ENCODE data around the gene VPS51. TPM values are rescaled to one million over a fixed set of nuclear protein-coding genes. Genes with fewer than 3 reads are reported as not detected.

VPS51 gene
- total and polyA plus RNA-seq, 2 of the 13 experiments (the other 11 are each of a cell fraction or from before 2014, with no cell fraction given) = 76.3 to 90.6 TPM

- TF ChIP-seq HNF1B (CRISPR knock-in tag; IDR thresholded peaks at IDR 0.05) = 0 out of 2 replicates have a peak, but pooled peaks have one; percentile 48
- TF ChIP-seq ZFY (CRISPR knock-in tag; IDR thresholded peaks at IDR 0.05) = peak; percentile 45; the same call in 1 of the 2 replicates
- TF ChIP-seq XRCC5 (optimal IDR thresholded peaks at IDR 0.05; ENCODE audit: low read length) = peak; percentile 62
These were observed 17.9 kb upstream of the VPS51 start (continued) for GRCh38 chr11:65078151-65078550.

- no peak for DNase-seq (ENCODE audit: low spot score)
- no peaks in the 10 kb centered on the region for H4K20me1 ChIP-seq (ENCODE audit: insufficient read depth, low read length)
- intact Hi-C loops (cut with micrococcal nuclease; ENCODE audit: unreplicated experiment) = loop anchor here (2.0 to 5.0 kb wide), 2 partner anchors 52 to 64 kb away; partner anchors contain the start of genes ARL2 and SNX15
- no peaks in the 10 kb centered on the region for H3K9me3 ChIP-seq (ENCODE audit: low read length)
- peaks cover 36% of the 10 kb centered on the region for H3K4me1 ChIP-seq (ENCODE audit: insufficient read depth, low read length)
- no TSS peak for BruUV-seq (replicated peaks)
- H3K4me3 ChIP-seq (replicated peaks in 1 of 3; ENCODE audit: insufficient read depth in 1 of 3, low read depth in 2 of 3, low read length in 3 of 3) = no peak overlapping the region
- no peak overlapping the region for H2AFZ ChIP-seq (ENCODE audit: low read length)
- in situ Hi-C loops (cut with HindIII; ENCODE audit: extremely low pct_ligation_motif_present, low pct_unique_long_range_greater_than_20kb) = no loop called here
- H3K9ac ChIP-seq (ENCODE audit: insufficient read depth, low read depth, low read length) = no peak overlapping the region
- 98% methylated on average over 6 of the region's 9 CpGs for WGBS (ENCODE audit: low lambda C conversion rate)
- H3K27me3 ChIP-seq (ENCODE audit: control insufficient read depth in 1 of 2, insufficient read depth in 2 of 2, low read length in 2 of 2) = no peaks in the 10 kb centered on the region; a peak in 1 of 5 replicates
- POLR2A ChIA-PET = no interaction called here
- ATAC-seq = no peak
- peaks cover 11 to 27% of the 10 kb centered on the region in 2 experiments for H3K36me3 ChIP-seq (replicated peaks in 1 of 2; ENCODE audit: control insufficient read depth in 1 of 2, insufficient read depth in 2 of 2, low read length in 2 of 2)
- CTCF ChIA-PET (ENCODE audit: low intra/inter-chr PET ratio, low total read pairs) = interaction anchor here (0.8 to 2.3 kb wide), 2 partner anchors 50 to 65 kb away, joined by 6 to 17 read pairs; partner anchors contain the start of genes ARL2 and SNX15
- no peak for FAIRE-seq
- no peak overlapping the region for H3K4me2 ChIP-seq (ENCODE audit: low read depth, low read length)
- peaks cover 28% of the 10 kb centered on the region for H3K79me2 ChIP-seq (ENCODE audit: insufficient read depth, low read length)
- H3K27ac ChIP-seq (ENCODE audit: extremely low read length, insufficient read depth, low read length) = peak overlapping the region; percentile 27
- no peak for TF ChIP-seq AHDC1 (CRISPR knock-in tag; IDR thresholded peaks at IDR 0.05; ENCODE audit: borderline replicate concordance)
- no peak for TF ChIP-seq ZFP62 (CRISPR knock-in tag; IDR thresholded peaks at IDR 0.05)
- no peak for TF ChIP-seq USF2 (IDR thresholded peaks at IDR 0.05; ENCODE audit: low read depth, low read length)
- no peak for TF ChIP-seq USF2 (CRISPR knock-in tag; IDR thresholded peaks at IDR 0.05; ENCODE audit: borderline replicate concordance)
- TF ChIP-seq POLR2AphosphoS2 (IDR thresholded peaks at IDR 0.05; ENCODE audit: low read depth, low read length) = no peak
- no peak for TF ChIP-seq MXI1 (IDR thresholded peaks at IDR 0.05; ENCODE audit: borderline replicate concordance, low read depth, low read length)
- TF ChIP-seq ZSCAN9 (CRISPR knock-in tag; IDR thresholded peaks at IDR 0.05; ENCODE audit: borderline replicate concordance) = no peak
- TF ChIP-seq ZNF432 (CRISPR knock-in tag; IDR thresholded peaks at IDR 0.05; ENCODE audit: borderline replicate concordance) = no peak
These were observed 17.1 kb upstream of the VPS51 start for GRCh38 chr11:65078786-65079342.
